Colonic mucosa (tissue), 4 donors: ENCODE results near the gene ADD2. TPM values are rescaled to one million over a fixed set of nuclear protein-coding genes. Genes with fewer than 3 reads are reported as not detected.

Experiments used
- DNase-seq: peaks from one replicate; pipeline ENCODE4 v3.0.0-alpha.2; 2020
- H3K27ac ChIP-seq: fragments of 200-600 bp; one replicate; pipeline ENCODE4 v1.8.0; 2021
- H3K27me3 ChIP-seq: fragments of 200-600 bp; one replicate; pipeline ENCODE4 v1.8.0; 2021
- H3K36me3 ChIP-seq: fragments of 200-600 bp; one replicate; pipeline ENCODE4 v1.8.0; 2021
- H3K4me1 ChIP-seq: fragments of 200-600 bp; one replicate; pipeline ENCODE4 v1.8.0; 2021; ENCODE audit warnings: mild to moderate bottlenecking
- H3K4me3 ChIP-seq: fragments of 200-600 bp; one replicate; pipeline ENCODE4 v1.8.0; 2021
- H3K9ac ChIP-seq, 2 donors: one replicate each; pipeline ENCODE4 v1.7.0; 2013; ENCODE audit warnings: control low read depth in 2 of 2, low read depth in 2 of 2, low read length in 2 of 2
- H3K9me3 ChIP-seq: fragments of 200-600 bp; one replicate; pipeline ENCODE4 v1.8.0; 2021
- intact Hi-C: fragments of 100-400 bp; cut with DNase I; formaldehyde crosslinking; loops from one replicate; pipeline ENCODE4 v1.14.1; 2022
- total RNA-seq, 2 donors: library from RNA; stranded (reverse); fragmentation: NEBNext Ultra II Directional in 1 of 2; extraction: Animal tissue kit (Norgen Biotek cat#: 25700) in 1 of 2; gene quantifications; one replicate each; pipeline ENCODE4 v1.2.1, GENCODE V29; 2021
- TF ChIP-seq, protein P1 (sequence below): fragments of 200-600 bp; IDR thresholded peaks from one replicate; pipeline ENCODE4 v1.8.0; 2022; ENCODE audit warnings: antibody characterized with exemption, mild to moderate bottlenecking
- donor health status: healthy.
- donor health status: DM: no; HTN: no; CAD: no.
- donor health status: DM: no; HTN: no; CAD: no.

Gene ADD2
- total RNA-seq, 2 donors from 2014 or later: 0.79 to 1.1 TPM

DNA sequence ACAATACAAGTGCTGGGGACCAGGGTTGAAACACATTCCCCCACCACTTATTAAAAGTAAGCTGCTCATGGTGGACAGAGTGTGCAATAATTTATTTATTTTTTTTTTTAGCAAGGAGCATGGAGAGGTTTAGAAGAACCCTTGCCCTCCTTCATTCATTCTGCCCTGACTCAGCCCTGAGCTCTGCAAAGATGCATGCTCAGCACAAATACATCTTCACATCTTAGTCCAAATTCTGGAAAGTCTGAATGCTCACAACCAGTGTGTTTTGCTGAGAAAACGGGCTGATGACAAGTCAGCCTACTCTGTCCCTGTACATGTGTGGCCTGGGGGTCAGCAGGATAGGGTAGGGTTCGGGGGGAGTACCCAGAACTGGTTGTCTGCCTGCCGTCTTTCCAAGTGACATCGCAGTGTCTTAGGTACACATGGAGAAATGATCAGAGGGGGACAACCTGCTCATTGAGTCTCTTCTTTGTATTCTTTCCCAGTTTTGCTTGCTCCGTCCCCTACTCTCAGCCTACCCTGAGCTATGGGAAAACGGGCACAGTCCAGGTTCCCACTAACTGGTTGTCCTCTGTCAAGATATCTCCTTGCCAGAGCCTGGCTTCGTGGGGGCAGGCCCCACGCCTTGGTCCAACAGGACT, 76.4 kb downstream of the ADD2 start:
- H3K9me3 ChIP-seq: no peaks in the 10 kb centered on the region
- DNase-seq: no peak
- H3K27ac ChIP-seq: no peak overlapping the region
- intact Hi-C loops: no loop called here
- H3K27me3 ChIP-seq: no peaks in the 10 kb centered on the region
- H3K4me1 ChIP-seq: no peaks in the 10 kb centered on the region
- no peak overlapping the region for H3K9ac ChIP-seq
- H3K36me3 ChIP-seq: no peaks in the 10 kb centered on the region
- H3K4me3 ChIP-seq: no peak overlapping the region
- TF ChIP-seq, protein P1, sequence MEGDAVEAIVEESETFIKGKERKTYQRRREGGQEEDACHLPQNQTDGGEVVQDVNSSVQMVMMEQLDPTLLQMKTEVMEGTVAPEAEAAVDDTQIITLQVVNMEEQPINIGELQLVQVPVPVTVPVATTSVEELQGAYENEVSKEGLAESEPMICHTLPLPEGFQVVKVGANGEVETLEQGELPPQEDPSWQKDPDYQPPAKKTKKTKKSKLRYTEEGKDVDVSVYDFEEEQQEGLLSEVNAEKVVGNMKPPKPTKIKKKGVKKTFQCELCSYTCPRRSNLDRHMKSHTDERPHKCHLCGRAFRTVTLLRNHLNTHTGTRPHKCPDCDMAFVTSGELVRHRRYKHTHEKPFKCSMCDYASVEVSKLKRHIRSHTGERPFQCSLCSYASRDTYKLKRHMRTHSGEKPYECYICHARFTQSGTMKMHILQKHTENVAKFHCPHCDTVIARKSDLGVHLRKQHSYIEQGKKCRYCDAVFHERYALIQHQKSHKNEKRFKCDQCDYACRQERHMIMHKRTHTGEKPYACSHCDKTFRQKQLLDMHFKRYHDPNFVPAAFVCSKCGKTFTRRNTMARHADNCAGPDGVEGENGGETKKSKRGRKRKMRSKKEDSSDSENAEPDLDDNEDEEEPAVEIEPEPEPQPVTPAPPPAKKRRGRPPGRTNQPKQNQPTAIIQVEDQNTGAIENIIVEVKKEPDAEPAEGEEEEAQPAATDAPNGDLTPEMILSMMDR: no peak

DNA sequence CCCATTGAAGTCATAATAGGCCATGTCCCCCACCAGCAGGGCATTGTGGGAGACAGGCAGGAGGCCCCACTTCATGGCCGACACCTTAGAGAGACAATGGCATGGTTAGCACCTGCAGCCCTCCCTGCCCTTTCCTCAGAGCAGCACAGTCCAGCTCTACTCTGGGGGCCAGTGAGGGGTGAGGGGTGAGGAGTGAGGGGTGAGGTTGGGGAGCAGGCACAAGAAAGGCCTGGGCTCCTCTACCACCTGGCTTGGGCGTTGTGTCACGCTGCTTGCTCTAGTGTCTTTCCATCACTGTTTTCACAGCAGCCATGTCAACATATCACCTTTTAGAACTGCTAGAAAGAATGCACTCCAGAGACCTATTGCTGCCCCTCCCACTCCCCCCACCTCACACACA, 77.2 kb downstream of the ADD2 start:
- Histone ChIP-seq H3K27me3 (no peaks in the 10 kb centered on the region), H3K9me3 (no peaks in the 10 kb centered on the region), H3K4me1 (no peaks in the 10 kb centered on the region), H3K4me3 (no peak overlapping the region), H3K36me3 (no peaks in the 10 kb centered on the region), H3K9ac (no peak overlapping the region), H3K27ac (no peak overlapping the region)
- TF ChIP-seq, protein P1: no peak
- no peak for DNase-seq
- intact Hi-C loops: no loop called here

DNA sequence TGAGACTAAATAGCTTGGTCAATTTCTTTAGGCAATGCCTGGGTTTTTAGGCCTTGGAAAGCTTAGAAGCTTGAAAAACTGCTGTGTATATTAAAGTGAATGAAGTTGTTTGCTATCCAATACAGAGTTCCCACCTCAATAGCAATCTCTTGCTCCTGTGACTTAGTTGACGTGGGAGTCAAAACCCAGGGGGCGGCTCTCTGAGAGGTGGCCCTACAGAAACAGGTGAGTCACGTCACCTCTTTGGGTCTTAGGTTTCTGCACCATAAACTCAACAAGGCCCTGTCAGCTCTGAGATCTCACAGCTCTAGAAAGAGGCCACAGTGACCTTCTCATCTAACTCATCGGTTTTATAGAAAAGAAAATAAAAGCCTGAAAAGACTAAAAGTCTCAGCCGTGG, 79.6 kb downstream of the ADD2 start:
- intact Hi-C loops: no loop called here
- no peak overlapping the region for H3K27ac ChIP-seq
- no peak for DNase-seq
- TF ChIP-seq, protein P1: no peak
- no peaks in the 10 kb centered on the region for H3K9me3 ChIP-seq
- H3K27me3 ChIP-seq: no peaks in the 10 kb centered on the region
- no peaks in the 10 kb centered on the region for H3K36me3 ChIP-seq
- no peak overlapping the region for H3K4me3 ChIP-seq
- H3K4me1 ChIP-seq: no peaks in the 10 kb centered on the region
- no peak overlapping the region for H3K9ac ChIP-seq

DNA sequence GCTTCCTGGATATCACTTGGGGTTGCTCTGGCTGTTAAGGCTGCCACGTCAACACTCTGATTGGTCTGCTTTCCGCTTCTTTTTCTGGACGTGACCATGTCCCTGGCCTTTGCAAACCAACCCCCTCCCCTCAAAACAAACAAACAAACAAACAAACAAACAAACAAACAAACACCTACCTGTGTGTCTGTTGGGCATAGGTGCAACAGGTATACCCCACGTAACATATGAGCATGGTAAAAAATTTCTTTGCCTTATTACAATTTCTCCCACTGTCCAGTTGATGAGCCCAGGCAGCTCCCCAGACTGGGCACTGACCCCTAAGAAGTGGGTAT, 80.6 kb downstream of the ADD2 start:
- Histone ChIP-seq H3K36me3 (no peaks in the 10 kb centered on the region), H3K27ac (no peak overlapping the region), H3K9me3 (no peaks in the 10 kb centered on the region), H3K27me3 (no peaks in the 10 kb centered on the region), H3K4me1 (no peaks in the 10 kb centered on the region), H3K9ac (no peak overlapping the region), H3K4me3 (no peak overlapping the region)
- TF ChIP-seq, protein P1: no peak
- intact Hi-C loops: no loop called here
- DNase-seq: no peak

DNA sequence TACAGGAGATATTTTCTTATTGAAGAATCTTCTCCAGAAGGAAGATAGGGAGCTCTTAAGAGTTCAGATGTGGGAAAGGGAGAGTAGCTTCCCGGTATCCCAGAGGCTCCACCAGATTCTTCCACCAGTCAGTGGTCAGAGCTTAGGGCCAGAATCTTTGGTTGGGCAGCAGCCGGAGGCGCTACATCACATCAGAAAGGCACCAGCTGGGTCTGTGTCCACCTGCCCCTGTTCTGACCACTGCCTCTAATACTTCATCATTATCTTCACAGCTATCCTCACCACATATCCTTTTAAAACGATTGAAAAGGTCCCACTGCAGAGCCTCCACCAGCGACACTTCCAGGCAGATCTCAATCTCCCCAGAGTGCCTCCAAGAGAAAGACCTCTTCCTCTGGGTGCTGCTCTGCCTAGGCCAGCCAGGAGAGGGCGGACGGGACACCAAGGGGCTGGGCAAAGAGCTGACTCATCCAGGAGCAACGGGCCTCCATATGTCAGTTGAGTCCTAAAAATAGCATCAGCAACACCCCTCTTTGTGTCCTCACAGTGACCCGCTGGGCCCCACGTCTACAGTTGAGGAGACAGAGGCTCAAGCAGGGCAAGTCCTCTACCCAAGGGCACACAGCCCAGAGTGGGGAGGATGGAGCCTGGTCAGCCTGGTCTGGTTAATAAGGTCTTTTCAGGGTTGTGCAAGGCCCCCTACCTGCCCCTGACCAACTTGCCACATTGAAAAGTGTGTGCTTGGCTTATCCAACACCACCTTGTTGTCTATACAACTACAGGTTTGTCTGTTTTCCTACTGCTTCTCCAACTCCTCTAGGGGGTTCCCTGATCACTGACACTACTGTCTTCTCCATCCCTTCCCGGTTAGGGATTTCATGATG, 81.2 kb downstream of the ADD2 start:
- no peaks in the 10 kb centered on the region for H3K27me3 ChIP-seq
- intact Hi-C loops: no loop called here
- H3K4me3 ChIP-seq: no peak overlapping the region
- TF ChIP-seq, protein P1: no peak
- no peaks in the 10 kb centered on the region for H3K36me3 ChIP-seq
- no peak overlapping the region for H3K27ac ChIP-seq
- H3K9me3 ChIP-seq: no peaks in the 10 kb centered on the region
- no peaks in the 10 kb centered on the region for H3K4me1 ChIP-seq
- no peak overlapping the region for H3K9ac ChIP-seq
- no peak for DNase-seq
